ENCODE data around the gene SLC22A13.

GRCh38 chr3:38254872-38255271 is 10.7 kb upstream of the SLC22A13 start:
- TF ChIP-seq CTCF (IDR thresholded peaks at IDR 0.05; ENCODE audit: low read depth, low read length), result no peak
- TF ChIP-seq EZH2phosphoT487 (IDR thresholded peaks at IDR 0.05; ENCODE audit: low read depth), result no peak

Measured in OCI-LY3 (cell line).